ENCODE measurements around the gene PRPF18. TPM values are rescaled to one million over a fixed set of nuclear protein-coding genes. Genes with fewer than 3 reads are reported as not detected.

The PRPF18 gene
- total RNA-seq, 4 donors from 2014 or later = 21.8 to 44.0 (median 25.7) TPM

GRCh38 chr10:13654118-13654830 is 67.5 kb downstream of the PRPF18 start:
- Histone ChIP-seq H3K36me3 (peaks cover 88% of the 10 kb centered on the region), H3K9me3 (no peaks in the 10 kb centered on the region), H3K4me1 (no peaks in the 10 kb centered on the region), H3K27ac (no peak overlapping the region), H3K4me3 (no peak overlapping the region), H3K27me3 (no peaks in the 10 kb centered on the region)
- TF ChIP-seq EP300 (IDR thresholded peaks at IDR 0.05) (no peak), CTCF (IDR thresholded peaks at IDR 0.05) (no peak), POLR2AphosphoS5 (IDR thresholded peaks at IDR 0.05) (no peak), POLR2A (IDR thresholded peaks at IDR 0.05) (no peak)
- 86% methylated on average over 8 of the region's 8 CpGs for WGBS
- no peak for DNase-seq (ENCODE audit: low spot score in 2 of 2)

- H3K36me3 ChIP-seq = peaks cover 84% of the 10 kb centered on the region
- no peaks in the 10 kb centered on the region for H3K9me3 ChIP-seq
- H3K4me3 ChIP-seq = no peak overlapping the region
- H3K4me1 ChIP-seq = peaks cover 5% of the 10 kb centered on the region
- no peaks in the 10 kb centered on the region for H3K27me3 ChIP-seq
- 99% methylated on average over 3 of the region's 4 CpGs for WGBS
- TF ChIP-seq EP300 (IDR thresholded peaks at IDR 0.05) = no peak
- no peak for TF ChIP-seq POLR2AphosphoS5 (IDR thresholded peaks at IDR 0.05)
- no peak for TF ChIP-seq CTCF (IDR thresholded peaks at IDR 0.05)
- no peak for TF ChIP-seq POLR2A (IDR thresholded peaks at IDR 0.05)
- H3K27ac ChIP-seq = no peak overlapping the region
- no peak for DNase-seq (ENCODE audit: low spot score in 2 of 2)
These were observed 68.1 kb downstream of the PRPF18 start for GRCh38 chr10:13654846-13655245.

- DNase-seq (ENCODE audit: low spot score in 2 of 2) = no peak
- Histone ChIP-seq H3K36me3 (peaks cover 68% of the 10 kb centered on the region), H3K4me3 (no peak overlapping the region), H3K9me3 (no peaks in the 10 kb centered on the region), H3K4me1 (peaks cover 21% of the 10 kb centered on the region), H3K27me3 (no peaks in the 10 kb centered on the region), H3K27ac (no peak overlapping the region)
- TF ChIP-seq POLR2A (IDR thresholded peaks at IDR 0.05) (no peak), POLR2AphosphoS5 (IDR thresholded peaks at IDR 0.05) (no peak), CTCF (IDR thresholded peaks at IDR 0.05) (no peak), EP300 (IDR thresholded peaks at IDR 0.05) (no peak)
- 90% methylated on average over 63 of the region's 68 CpGs for WGBS
These were observed 69.8 kb downstream of the PRPF18 start for GRCh38 chr10:13656337-13657100.

- no peak for TF ChIP-seq EP300 (IDR thresholded peaks at IDR 0.05)
- peaks cover 63% of the 10 kb centered on the region for H3K36me3 ChIP-seq
These were observed 70.4 kb downstream of the PRPF18 start for GRCh38 chr10:13657101-13657680.

GRCh38 chr10:13658264-13658663 is 71.5 kb downstream of the PRPF18 start:
- Histone ChIP-seq H3K4me3 (no peak overlapping the region), H3K27ac (no peak overlapping the region), H3K9me3 (no peaks in the 10 kb centered on the region), H3K27me3 (no peaks in the 10 kb centered on the region), H3K36me3 (peaks cover 61% of the 10 kb centered on the region), H3K4me1 (peaks cover 23% of the 10 kb centered on the region)
- DNase-seq (ENCODE audit: low spot score in 2 of 2) = no peak
- 88% methylated on average over 7 of the region's 10 CpGs for WGBS
- TF ChIP-seq EP300 (IDR thresholded peaks at IDR 0.05) (no peak), POLR2AphosphoS5 (IDR thresholded peaks at IDR 0.05) (no peak), CTCF (IDR thresholded peaks at IDR 0.05) (no peak), POLR2A (IDR thresholded peaks at IDR 0.05) (no peak)

More at GRCh38 chr10:13657101-13657680, 70.4 kb downstream of the PRPF18 start:
- Histone ChIP-seq H3K4me1 (peaks cover 23% of the 10 kb centered on the region), H3K4me3 (no peak overlapping the region), H3K27me3 (no peaks in the 10 kb centered on the region), H3K27ac (no peak overlapping the region), H3K9me3 (no peaks in the 10 kb centered on the region)
- WGBS = 80% methylated on average over 14 of the region's 49 CpGs
- no peak for DNase-seq (ENCODE audit: low spot score in 2 of 2)
